ENCODE measurements around the gene NDUFAB1. TPM values are rescaled to one million over a fixed set of nuclear protein-coding genes. Genes with fewer than 3 reads are reported as not detected.

Gene NDUFAB1
- total and polyA plus RNA-seq, 2 donors from 2014 or later: 66.6 to 374 TPM

- peaks cover 2 to 16% (median 15%) of the 10 kb centered on the region in 3 donors for H3K36me3 ChIP-seq (ENCODE audit: control insufficient read depth in 2 of 3, insufficient read depth in 3 of 3, low read length in 3 of 3)
- peak overlapping the region; percentile 67 to 82 for H3K27ac ChIP-seq (ENCODE audit: low read depth in 2 of 2, low read length in 2 of 2)
- DNase-seq: peak in 2 of 5 donors; percentile 14 to 19
- H3K4me1 ChIP-seq (ENCODE audit: control insufficient read depth in 2 of 3, insufficient read depth in 2 of 3, low read depth in 1 of 3, low read length in 3 of 3): peaks cover 0 to 6% (median 6%) of the 10 kb centered on the region in 3 donors
- H3K4me3 ChIP-seq (ENCODE audit: low read length in 3 of 3): peak overlapping the region; percentile 99 to 100 (median 100)
- TF ChIP-seq, protein P1, sequence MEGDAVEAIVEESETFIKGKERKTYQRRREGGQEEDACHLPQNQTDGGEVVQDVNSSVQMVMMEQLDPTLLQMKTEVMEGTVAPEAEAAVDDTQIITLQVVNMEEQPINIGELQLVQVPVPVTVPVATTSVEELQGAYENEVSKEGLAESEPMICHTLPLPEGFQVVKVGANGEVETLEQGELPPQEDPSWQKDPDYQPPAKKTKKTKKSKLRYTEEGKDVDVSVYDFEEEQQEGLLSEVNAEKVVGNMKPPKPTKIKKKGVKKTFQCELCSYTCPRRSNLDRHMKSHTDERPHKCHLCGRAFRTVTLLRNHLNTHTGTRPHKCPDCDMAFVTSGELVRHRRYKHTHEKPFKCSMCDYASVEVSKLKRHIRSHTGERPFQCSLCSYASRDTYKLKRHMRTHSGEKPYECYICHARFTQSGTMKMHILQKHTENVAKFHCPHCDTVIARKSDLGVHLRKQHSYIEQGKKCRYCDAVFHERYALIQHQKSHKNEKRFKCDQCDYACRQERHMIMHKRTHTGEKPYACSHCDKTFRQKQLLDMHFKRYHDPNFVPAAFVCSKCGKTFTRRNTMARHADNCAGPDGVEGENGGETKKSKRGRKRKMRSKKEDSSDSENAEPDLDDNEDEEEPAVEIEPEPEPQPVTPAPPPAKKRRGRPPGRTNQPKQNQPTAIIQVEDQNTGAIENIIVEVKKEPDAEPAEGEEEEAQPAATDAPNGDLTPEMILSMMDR (IDR thresholded peaks at IDR 0.05; ENCODE audit: borderline replicate concordance, extremely low read depth, insufficient read depth): no peak
- H3K9ac ChIP-seq (ENCODE audit: low read length in 3 of 3): peak overlapping the region; percentile 96 to 97 (median 96)
- H3K9me3 ChIP-seq (ENCODE audit: control insufficient read depth in 2 of 3, insufficient read depth in 1 of 3, low read length in 3 of 3): no peaks in the 10 kb centered on the region
- H3K27me3 ChIP-seq (ENCODE audit: control insufficient read depth, insufficient read depth, low read length): no peaks in the 10 kb centered on the region
- intact Hi-C loops (cut with DNase I): no loop called here
- FAIRE-seq: no peak
These were observed 718 bp downstream of the NDUFAB1 start for GRCh38 chr16:23595246-23595950.

- intact Hi-C loops (cut with DNase I): no loop called here
- TF ChIP-seq, protein P1 (IDR thresholded peaks at IDR 0.05; ENCODE audit: borderline replicate concordance, extremely low read depth, insufficient read depth): no peak
- no peaks in the 10 kb centered on the region for H3K9me3 ChIP-seq (ENCODE audit: control insufficient read depth in 2 of 3, insufficient read depth in 1 of 3, low read length in 3 of 3)
- H3K4me1 ChIP-seq (ENCODE audit: control insufficient read depth in 2 of 3, insufficient read depth in 2 of 3, low read depth in 1 of 3, low read length in 3 of 3): peaks cover 0 to 6% (median 6%) of the 10 kb centered on the region in 3 donors
- no peak overlapping the region for H3K4me3 ChIP-seq (ENCODE audit: low read length in 3 of 3)
- DNase-seq (no peak), FAIRE-seq (no peak)
- no peaks in the 10 kb centered on the region for H3K27me3 ChIP-seq (ENCODE audit: control insufficient read depth, insufficient read depth, low read length)
- H3K36me3 ChIP-seq (ENCODE audit: control insufficient read depth in 2 of 3, insufficient read depth in 3 of 3, low read length in 3 of 3): peaks cover 7 to 21% (median 20%) of the 10 kb centered on the region in 3 donors
- H3K27ac ChIP-seq (ENCODE audit: low read depth in 2 of 2, low read length in 2 of 2): no peak overlapping the region
- H3K9ac ChIP-seq (ENCODE audit: low read length in 3 of 3): no peak overlapping the region
These were observed 1.9 kb downstream of the NDUFAB1 start for GRCh38 chr16:23594186-23594585.

DNA sequence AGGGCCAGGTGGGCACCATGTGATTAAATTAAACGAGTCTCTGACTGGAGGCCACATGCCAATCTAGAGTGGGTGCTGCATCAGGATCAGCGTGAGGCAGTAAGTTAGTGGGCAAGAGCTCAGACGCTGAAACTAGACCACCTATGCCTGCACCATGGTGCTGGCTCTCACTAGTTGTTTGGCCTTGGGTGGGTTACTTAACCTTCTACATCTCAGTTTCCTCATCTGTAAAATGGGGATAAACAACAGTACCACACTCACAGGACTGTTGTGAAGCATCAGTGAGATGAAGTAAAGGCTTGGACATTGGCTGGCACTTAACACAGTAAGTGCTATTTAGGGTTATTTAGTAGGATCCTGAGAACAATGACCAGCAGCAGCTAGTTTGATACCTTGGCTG, 5.9 kb downstream of the NDUFAB1 start:
- intact Hi-C loops (cut with DNase I): no loop called here
- H3K36me3 ChIP-seq (ENCODE audit: control insufficient read depth in 2 of 3, insufficient read depth in 3 of 3, low read length in 3 of 3): peaks cover 7 to 48% (median 33%) of the 10 kb centered on the region in 3 donors
- TF ChIP-seq, protein P1 (IDR thresholded peaks at IDR 0.05; ENCODE audit: borderline replicate concordance, extremely low read depth, insufficient read depth): no peak

More for the DNA sequence above, 5.9 kb downstream of the NDUFAB1 start:
- Histone ChIP-seq H3K4me1 (ENCODE audit: control insufficient read depth in 2 of 3, insufficient read depth in 2 of 3, low read depth in 1 of 3, low read length in 3 of 3) (peaks cover 0 to 2% (median 2%) of the 10 kb centered on the region in 3 donors), H3K27ac (ENCODE audit: low read depth in 2 of 2, low read length in 2 of 2) (no peak overlapping the region), H3K9ac (ENCODE audit: low read length in 3 of 3) (no peak overlapping the region), H3K4me3 (ENCODE audit: low read length in 3 of 3) (no peak overlapping the region), H3K9me3 (ENCODE audit: control insufficient read depth in 2 of 3, insufficient read depth in 1 of 3, low read length in 3 of 3) (no peaks in the 10 kb centered on the region), H3K27me3 (ENCODE audit: control insufficient read depth, insufficient read depth, low read length) (no peaks in the 10 kb centered on the region)
- DNase-seq: no peak
- FAIRE-seq: no peak

Data from kidney (tissue), 14 donors.